BJ (cell line): Measurements from ENCODE around the gene CTBS. TPM values are rescaled to one million over a fixed set of nuclear protein-coding genes. Genes with fewer than 3 reads are reported as not detected.

Source experiments
- CTCF ChIA-PET: fragments of 350-600 bp; formaldehyde crosslinking; extraction: SDS; loops from one replicate; lab custom pipeline; 2021; ENCODE audit warnings: antibody characterized with exemption, inconsistent platforms; lab: Yijun Ruan, JAX
- POLR2A ChIA-PET: fragments of 300-600 bp; sonication (Branson Sonifier 250); formaldehyde crosslinking; extraction: SDS; loops from one replicate; lab custom pipeline; 2021; ENCODE audit warnings: antibody characterized with exemption; lab: Charles Lee
- DNase-seq: peaks from one replicate; pipeline ENCODE4 v3.0.0-alpha.2; 2011; ENCODE audit warnings: low read depth
- H3K27me3 ChIP-seq: 2 replicates; pipeline ENCODE4 v1.6.0; 2011; ENCODE audit warnings: low read length; ENCODE audit not compliant: control insufficient read depth, insufficient read depth
- H3K36me3 ChIP-seq: 2 replicates; pipeline ENCODE4 v1.5.1; 2011; ENCODE audit warnings: low read length; ENCODE audit not compliant: control insufficient read depth, insufficient read depth
- H3K4me3 ChIP-seq: 2 replicates; pipeline ENCODE4 v1.5.1; 2011; ENCODE audit warnings: low read depth, mild to moderate bottlenecking, control low read depth, low read length
- polyA plus RNA-seq: library from polyadenylated mRNA; depleted of rRNA; stranded (reverse); fragments of >200 nt; gene quantifications from 2 replicates; pipeline ENCODE4 v1.2.3, GENCODE V29; 2011
- TF ChIP-seq, protein P1 (sequence below): IDR thresholded peaks from 2 replicates; pipeline ENCODE4 v1.5.1; 2011; ENCODE audit warnings: low read depth, mild to moderate bottlenecking, control low read depth, inconsistent platforms, low read length, moderate library complexity; ENCODE audit not compliant: insufficient read depth

Gene CTBS
- polyA plus RNA-seq, 1 experiment, result 14.4 TPM

DNA sequence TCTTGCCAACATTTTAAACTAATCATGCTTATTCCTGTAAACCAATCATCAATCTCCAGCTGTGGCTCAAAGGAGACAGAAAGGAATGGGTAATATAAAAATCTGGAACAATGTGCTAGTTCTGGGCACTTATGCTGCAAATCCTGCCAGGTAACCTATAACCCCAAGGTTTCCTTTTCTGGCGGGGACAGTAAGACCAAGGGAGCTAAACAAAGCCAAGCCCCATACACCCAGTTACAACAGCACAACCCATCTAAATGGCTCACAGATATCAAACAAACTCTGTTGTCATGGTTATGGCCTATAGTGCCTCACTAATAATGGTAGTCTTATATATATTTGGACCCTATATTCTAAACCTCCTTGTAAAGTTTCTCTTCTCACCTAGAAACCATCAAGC lies 36.9 kb upstream of the CTBS start:
- POLR2A ChIA-PET, result no interaction called here
- H3K36me3 ChIP-seq, result no peaks in the 10 kb centered on the region
- TF ChIP-seq, protein P1, sequence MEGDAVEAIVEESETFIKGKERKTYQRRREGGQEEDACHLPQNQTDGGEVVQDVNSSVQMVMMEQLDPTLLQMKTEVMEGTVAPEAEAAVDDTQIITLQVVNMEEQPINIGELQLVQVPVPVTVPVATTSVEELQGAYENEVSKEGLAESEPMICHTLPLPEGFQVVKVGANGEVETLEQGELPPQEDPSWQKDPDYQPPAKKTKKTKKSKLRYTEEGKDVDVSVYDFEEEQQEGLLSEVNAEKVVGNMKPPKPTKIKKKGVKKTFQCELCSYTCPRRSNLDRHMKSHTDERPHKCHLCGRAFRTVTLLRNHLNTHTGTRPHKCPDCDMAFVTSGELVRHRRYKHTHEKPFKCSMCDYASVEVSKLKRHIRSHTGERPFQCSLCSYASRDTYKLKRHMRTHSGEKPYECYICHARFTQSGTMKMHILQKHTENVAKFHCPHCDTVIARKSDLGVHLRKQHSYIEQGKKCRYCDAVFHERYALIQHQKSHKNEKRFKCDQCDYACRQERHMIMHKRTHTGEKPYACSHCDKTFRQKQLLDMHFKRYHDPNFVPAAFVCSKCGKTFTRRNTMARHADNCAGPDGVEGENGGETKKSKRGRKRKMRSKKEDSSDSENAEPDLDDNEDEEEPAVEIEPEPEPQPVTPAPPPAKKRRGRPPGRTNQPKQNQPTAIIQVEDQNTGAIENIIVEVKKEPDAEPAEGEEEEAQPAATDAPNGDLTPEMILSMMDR, result no peak
- CTCF ChIA-PET, result interaction anchor here (0.7 to 2.3 kb wide), 5 partner anchors 8 to 209 kb away, joined by 3 to 7 read pairs (median 7); no protein-coding TSS in a partner anchor
- no peaks in the 10 kb centered on the region for H3K27me3 ChIP-seq
- H3K4me3 ChIP-seq, result no peak overlapping the region
- DNase-seq, result no peak

DNA sequence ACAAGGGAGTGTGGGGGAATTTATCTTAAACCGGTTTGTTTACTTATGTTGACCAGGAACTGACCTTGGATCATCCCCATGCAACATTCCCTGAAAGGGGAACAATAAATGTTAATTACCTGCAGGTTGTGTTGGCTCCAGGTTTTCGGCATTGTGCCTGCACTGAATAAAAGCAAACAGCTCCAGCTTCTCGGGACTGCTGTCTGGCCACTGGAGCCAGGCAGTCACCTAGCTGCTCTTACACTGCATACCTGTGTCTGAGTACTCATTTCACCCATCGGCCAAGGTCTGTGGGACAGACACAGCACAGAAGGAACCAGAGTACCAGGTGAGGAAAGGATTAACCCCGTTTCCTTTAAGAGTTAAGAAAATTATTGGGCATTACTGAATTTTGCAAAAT lies 32.7 kb upstream of the CTBS start:
- TF ChIP-seq, protein P1, result no peak
- CTCF ChIA-PET, result interaction anchor here (1.0 to 8.9 kb wide), 6 partner anchors 13 to 675 kb away, joined by 3 to 128 read pairs (median 12); no protein-coding TSS in a partner anchor
- Histone ChIP-seq H3K4me3 (no peak overlapping the region), H3K36me3 (no peaks in the 10 kb centered on the region), H3K27me3 (no peaks in the 10 kb centered on the region)
- POLR2A ChIA-PET, result no interaction called here
- no peak for DNase-seq

DNA sequence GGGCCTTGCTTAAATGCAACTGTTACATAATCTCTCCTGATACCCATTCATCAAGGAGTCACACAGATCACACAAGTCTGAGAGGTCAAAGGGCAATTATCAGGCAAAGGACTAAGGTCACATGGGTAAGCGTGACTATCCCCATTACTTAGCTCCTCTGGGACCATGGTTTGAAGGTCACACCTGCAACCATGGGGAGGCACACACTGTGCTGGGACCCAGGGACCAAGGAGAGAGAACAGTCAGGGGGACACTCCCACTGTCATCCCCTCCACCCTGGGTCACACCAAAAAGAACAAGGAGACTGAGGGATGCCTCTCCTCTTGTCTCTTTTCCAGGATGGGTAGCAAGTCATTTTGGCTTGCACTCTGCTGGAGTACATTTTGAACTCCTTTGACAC lies 30.9 kb upstream of the CTBS start:
- POLR2A ChIA-PET, result no interaction called here
- H3K4me3 ChIP-seq, result no peak overlapping the region
- H3K36me3 ChIP-seq, result no peaks in the 10 kb centered on the region
- TF ChIP-seq, protein P1, result no peak
- CTCF ChIA-PET, result interaction anchor here (0.7 to 8.9 kb wide), 28 partner anchors 10 to 700 kb away, joined by 3 to 128 read pairs (median 4); partner anchors contain the start of gene CTBS
- no peaks in the 10 kb centered on the region for H3K27me3 ChIP-seq
- no peak for DNase-seq

DNA sequence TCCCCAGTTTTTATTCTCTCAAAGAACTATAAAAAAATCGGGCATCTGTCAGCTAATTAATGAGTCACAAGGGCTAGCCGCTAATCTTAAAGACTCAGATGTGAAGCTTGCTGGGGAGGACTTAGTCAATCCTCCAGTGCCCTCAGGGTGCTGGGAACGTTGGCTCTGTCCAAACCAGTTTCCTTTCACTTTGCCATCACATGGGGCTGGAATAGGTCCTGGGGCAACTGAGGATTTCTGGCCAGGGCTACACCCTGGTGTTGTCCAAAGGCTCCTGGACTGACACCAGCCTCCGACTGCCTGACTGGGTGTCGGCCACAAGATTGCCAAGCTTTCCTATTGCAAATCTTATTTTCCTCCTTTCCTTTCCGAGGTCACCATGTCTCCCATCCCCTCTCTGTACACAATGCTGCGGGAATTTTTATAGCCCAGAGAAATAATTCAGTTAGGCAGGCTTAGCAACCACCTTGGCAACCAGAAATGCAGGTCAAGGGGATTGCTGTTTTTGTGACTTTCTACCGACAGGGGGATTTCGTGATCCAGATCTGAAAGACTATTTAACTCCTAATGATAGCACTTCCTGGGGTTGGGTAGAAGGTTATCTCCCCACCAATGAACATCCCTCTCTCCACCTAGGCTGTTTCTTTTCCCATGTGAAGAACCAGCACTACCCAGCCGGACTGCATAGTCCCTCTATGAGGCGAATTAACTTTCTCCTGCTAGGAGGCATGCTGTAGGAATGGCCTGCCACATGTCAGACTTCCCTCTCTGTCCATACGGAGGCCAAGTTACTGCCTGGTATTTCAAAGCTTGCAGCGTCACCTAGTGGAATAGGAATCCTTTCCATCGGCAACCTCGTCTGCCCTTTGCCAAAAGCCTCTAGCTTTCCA lies 29.9 kb upstream of the CTBS start:
- H3K27me3 ChIP-seq, result no peaks in the 10 kb centered on the region
- DNase-seq, result peak; percentile 77
- peak overlapping the region; percentile 43 for H3K4me3 ChIP-seq
- POLR2A ChIA-PET, result interaction anchor here (1.3 kb wide), 1 partner anchor 30 kb away, joined by 3 read pairs; the partner anchor contains the start of gene CTBS
- TF ChIP-seq, protein P1, result peak; percentile 80
- H3K36me3 ChIP-seq, result no peaks in the 10 kb centered on the region
- CTCF ChIA-PET, result interaction anchor here (0.5 to 8.9 kb wide), 37 partner anchors 8 to 1700 kb away, joined by 3 to 128 read pairs (median 4); partner anchors contain the start of genes CTBS, GNG5 and SPATA1

DNA sequence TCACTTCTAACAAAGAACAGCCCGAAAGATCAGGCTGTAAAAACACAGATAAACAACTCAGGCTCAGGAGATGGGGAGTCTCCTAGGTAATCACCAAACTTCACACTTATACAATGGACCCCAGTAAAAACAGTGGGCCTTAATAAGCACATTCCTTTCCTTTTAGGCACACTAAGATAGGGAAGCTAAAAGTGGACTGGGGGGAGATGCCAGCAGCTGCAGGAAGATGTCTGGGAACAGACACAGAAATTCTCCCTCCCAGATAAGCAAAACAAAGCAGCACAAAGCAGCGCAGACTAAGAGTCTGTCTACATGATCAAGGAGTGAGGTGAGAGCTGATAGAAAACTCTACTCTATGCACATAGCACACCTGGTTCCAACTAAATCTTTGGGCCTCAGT lies 29.0 kb upstream of the CTBS start:
- no peak for DNase-seq
- Histone ChIP-seq H3K27me3 (no peaks in the 10 kb centered on the region), H3K36me3 (no peaks in the 10 kb centered on the region), H3K4me3 (peak overlapping the region; percentile 43; the same call in 1 of the 2 replicates)
- CTCF ChIA-PET, result interaction anchor here (0.5 to 8.9 kb wide), 19 partner anchors 9 to 1699 kb away, joined by 3 to 128 read pairs (median 4); partner anchors contain the start of genes GNG5 and SPATA1
- POLR2A ChIA-PET, result interaction anchor here (1.3 kb wide), 1 partner anchor 29 kb away, joined by 3 read pairs; the partner anchor contains the start of gene CTBS
- TF ChIP-seq, protein P1, result no peak
